CD4-positive, alpha-beta memory T cell (primary cell): ENCODE measurements around the gene MOV10L1. TPM values are rescaled to one million over a fixed set of nuclear protein-coding genes. Genes with fewer than 3 reads are reported as not detected.
A peak's percentile ranks its signal among the peaks of the same experiment; 100 is the strongest.
"Not testable (repeated sequence)": the region's sequence is repeated elsewhere in the genome, so short reads cannot be mapped to it uniquely, and the experiment has no call there.

Experiments used
- CTCF ChIA-PET: fragments of 350-600 bp; sonication (Branson Sonifier 250); formaldehyde crosslinking; loops from one replicate; lab custom pipeline; 2021; ENCODE audit warnings: inconsistent platforms; ENCODE audit not compliant: partially characterized antibody; lab: Charles Lee
- POLR2A ChIA-PET: fragments of 350-600 bp; sonication (Branson Sonifier 250); formaldehyde crosslinking; loops from one replicate; lab custom pipeline; 2021; ENCODE audit not compliant: partially characterized antibody; lab: Charles Lee
- DNase-seq, 5 donors: peaks; one replicate each; pipeline versions ENCODE4 v3.0.0 to v3.0.0-alpha.2; 2020 to 2022; ENCODE audit warnings: mixed read lengths in 1 of 5
- H3K27ac ChIP-seq: one replicate; pipeline ENCODE4 v1.7.0; 2013; ENCODE audit warnings: low read depth, low read length
- H3K27me3 ChIP-seq: 2 replicates; pipeline ENCODE4 v1.7.0; 2013; ENCODE audit warnings: mild to moderate bottlenecking, low read length, moderate library complexity; ENCODE audit not compliant: insufficient read depth
- H3K36me3 ChIP-seq: 2 replicates; pipeline ENCODE4 v1.7.0; 2013; ENCODE audit warnings: mild to moderate bottlenecking, low read length, moderate library complexity; ENCODE audit not compliant: insufficient read depth
- H3K4me1 ChIP-seq: 2 replicates; pipeline ENCODE4 v1.7.0; 2013; ENCODE audit warnings: mild to moderate bottlenecking, low read length, moderate library complexity; ENCODE audit not compliant: insufficient read depth
- H3K4me3 ChIP-seq, 2 donors: one replicate each; pipeline ENCODE4 v1.7.0; 2013; ENCODE audit warnings: low read length in 2 of 2, mild to moderate bottlenecking in 1 of 2
- H3K9me3 ChIP-seq, 2 donors: one replicate each; pipeline ENCODE4 v1.7.0; 2013; ENCODE audit warnings: low read length in 2 of 2, control low read depth in 1 of 2; ENCODE audit not compliant: control insufficient read depth in 1 of 2
- H3K27ac Mint-ChIP-seq, 7 donors: one replicate each; pipeline ENCODE4 v1.8.0; 2020 to 2021; ENCODE audit warnings: mixed read lengths in 7 of 7, mild to moderate bottlenecking in 6 of 7, inconsistent platforms in 3 of 7, moderate library complexity in 3 of 7
- H3K27me3 Mint-ChIP-seq, 2 donors: one replicate each; pipeline ENCODE4 v1.8.0; 2020 to 2021; ENCODE audit warnings: mixed read lengths in 2 of 2
- H3K36me3 Mint-ChIP-seq, 2 donors: one replicate each; pipeline ENCODE4 v1.8.0; 2020 to 2021; ENCODE audit warnings: mixed read lengths in 2 of 2, inconsistent platforms in 1 of 2, mild to moderate bottlenecking in 1 of 2
- H3K4me1 Mint-ChIP-seq, 4 donors: one replicate each; pipeline ENCODE4 v1.8.0; 2020 to 2021; ENCODE audit warnings: mixed read lengths in 4 of 4, mild to moderate bottlenecking in 1 of 4
- H3K4me3 Mint-ChIP-seq, 8 donors: one replicate each; pipeline ENCODE4 v1.8.0; 2020 to 2021; ENCODE audit warnings: mixed read lengths in 8 of 8, mild to moderate bottlenecking in 7 of 8, moderate library complexity in 6 of 8, inconsistent platforms in 3 of 8
- H3K9me3 Mint-ChIP-seq, 8 donors: one replicate each; pipeline ENCODE4 v1.8.0; 2020 to 2021; ENCODE audit warnings: mixed read lengths in 8 of 8, mild to moderate bottlenecking in 5 of 8, inconsistent platforms in 3 of 8, moderate library complexity in 1 of 8
- intact Hi-C: fragments of 100-400 bp; cut with micrococcal nuclease; formaldehyde crosslinking; loops from one replicate; pipeline ENCODE4 v1.15.1; 2023
- polyA plus RNA-seq, 2 donors: library from polyadenylated mRNA; unstranded; fragments of 300-500 nt; fragmentation: Illumina TruSeq; gene quantifications; one replicate each; pipeline ENCODE4 v1.2.3, GENCODE V29; 2021
- total RNA-seq, 2 experiments: library from RNA; stranded (reverse); gene quantifications; one replicate each; pipeline ENCODE4 v1.2.3, GENCODE V29; 2021

The MOV10L1 gene
- total and polyA plus RNA-seq, 4 experiments from 2014 or later, result not detected

DNA sequence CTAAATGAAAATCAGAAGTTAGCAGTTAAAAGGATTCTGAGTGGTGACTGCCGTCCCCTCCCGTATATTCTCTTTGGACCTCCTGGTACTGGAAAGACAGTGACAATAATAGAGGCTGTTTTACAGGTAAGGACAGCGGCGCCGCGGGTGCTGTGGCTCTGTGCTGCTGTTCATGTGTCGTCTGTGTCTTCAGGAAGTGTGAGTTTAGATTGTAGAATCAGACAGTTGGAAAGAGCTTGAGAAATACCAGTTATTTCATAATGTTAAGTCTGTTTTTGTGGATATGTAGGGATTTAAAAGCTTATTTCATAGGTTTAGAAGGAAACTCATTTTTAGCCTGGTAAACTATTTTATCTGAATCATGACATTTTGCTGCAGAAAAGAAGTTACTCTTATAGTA, 53.3 kb downstream of the MOV10L1 start:
- no peaks in the 10 kb centered on the region for H3K36me3 Mint-ChIP-seq
- peak overlapping the region in 1 of 7 donors; percentile 4 for H3K27ac Mint-ChIP-seq
- no peak overlapping the region for H3K4me3 Mint-ChIP-seq
- Histone ChIP-seq H3K27ac (no peak overlapping the region), H3K27me3 (no peaks in the 10 kb centered on the region), H3K4me1 (no peaks in the 10 kb centered on the region), H3K36me3 (no peaks in the 10 kb centered on the region), H3K4me3 (no peak overlapping the region), H3K9me3 (no peaks in the 10 kb centered on the region)
- no peak for DNase-seq
- POLR2A ChIA-PET, result no interaction called here
- H3K4me1 Mint-ChIP-seq, result peaks cover 0 to 4% (median 0%) of the 10 kb centered on the region in 4 donors
- no peaks in the 10 kb centered on the region for H3K9me3 Mint-ChIP-seq
- intact Hi-C loops, result no loop called here
- CTCF ChIA-PET, result interaction anchor here (1.6 kb wide), 1 partner anchor 98 kb away, joined by 3 read pairs; no protein-coding TSS in a partner anchor
- peaks cover 10 to 12% of the 10 kb centered on the region in 2 donors for H3K27me3 Mint-ChIP-seq

GRCh38 chr22:50144005-50144614, 54.3 kb downstream of the MOV10L1 start:
- intact Hi-C loops, result no loop called here
- Histone ChIP-seq H3K27ac (no peak overlapping the region), H3K4me1 (no peaks in the 10 kb centered on the region), H3K36me3 (no peaks in the 10 kb centered on the region), H3K4me3 (no peak overlapping the region), H3K27me3 (no peaks in the 10 kb centered on the region), H3K9me3 (no peaks in the 10 kb centered on the region)
- H3K27ac Mint-ChIP-seq, result no peak overlapping the region
- no peaks in the 10 kb centered on the region for H3K36me3 Mint-ChIP-seq
- no peak for DNase-seq
- peaks cover 8 to 11% of the 10 kb centered on the region in 2 donors for H3K27me3 Mint-ChIP-seq
- H3K4me3 Mint-ChIP-seq, result no peak overlapping the region
- ChIA-PET CTCF (no interaction called here), POLR2A (no interaction called here)
- peaks cover 0 to 4% (median 0%) of the 10 kb centered on the region in 4 donors for H3K4me1 Mint-ChIP-seq
- H3K9me3 Mint-ChIP-seq, result no peaks in the 10 kb centered on the region

- H3K27ac ChIP-seq, result no peak overlapping the region
- Mint-ChIP-seq H3K36me3 (no peaks in the 10 kb centered on the region), H3K27me3 (peaks cover 5 to 6% of the 10 kb centered on the region in 2 donors), H3K27ac (no peak overlapping the region), H3K4me3 (no peak overlapping the region), H3K4me1 (peaks cover 0 to 4% (median under 1%) of the 10 kb centered on the region in 4 donors), H3K9me3 (no peaks in the 10 kb centered on the region)
- ChIA-PET CTCF (interaction anchor here (1.0 kb wide), 1 partner anchor 65 kb away, joined by 3 read pairs; no protein-coding TSS in a partner anchor), POLR2A (no interaction called here)
- H3K9me3 ChIP-seq, result no peaks in the 10 kb centered on the region
- DNase-seq, result no peak
- H3K27me3 ChIP-seq, result no peaks in the 10 kb centered on the region
- H3K4me3 ChIP-seq, result no peak overlapping the region
- H3K4me1 ChIP-seq, result no peaks in the 10 kb centered on the region
- no peaks in the 10 kb centered on the region for H3K36me3 ChIP-seq
- intact Hi-C loops, result loop anchor here (5.0 kb wide), 1 partner anchor 196 kb away; the partner anchor contains the start of gene PPP6R2
Measured at GRCh38 chr22:50145721-50146438, 56.1 kb downstream of the MOV10L1 start.

DNA sequence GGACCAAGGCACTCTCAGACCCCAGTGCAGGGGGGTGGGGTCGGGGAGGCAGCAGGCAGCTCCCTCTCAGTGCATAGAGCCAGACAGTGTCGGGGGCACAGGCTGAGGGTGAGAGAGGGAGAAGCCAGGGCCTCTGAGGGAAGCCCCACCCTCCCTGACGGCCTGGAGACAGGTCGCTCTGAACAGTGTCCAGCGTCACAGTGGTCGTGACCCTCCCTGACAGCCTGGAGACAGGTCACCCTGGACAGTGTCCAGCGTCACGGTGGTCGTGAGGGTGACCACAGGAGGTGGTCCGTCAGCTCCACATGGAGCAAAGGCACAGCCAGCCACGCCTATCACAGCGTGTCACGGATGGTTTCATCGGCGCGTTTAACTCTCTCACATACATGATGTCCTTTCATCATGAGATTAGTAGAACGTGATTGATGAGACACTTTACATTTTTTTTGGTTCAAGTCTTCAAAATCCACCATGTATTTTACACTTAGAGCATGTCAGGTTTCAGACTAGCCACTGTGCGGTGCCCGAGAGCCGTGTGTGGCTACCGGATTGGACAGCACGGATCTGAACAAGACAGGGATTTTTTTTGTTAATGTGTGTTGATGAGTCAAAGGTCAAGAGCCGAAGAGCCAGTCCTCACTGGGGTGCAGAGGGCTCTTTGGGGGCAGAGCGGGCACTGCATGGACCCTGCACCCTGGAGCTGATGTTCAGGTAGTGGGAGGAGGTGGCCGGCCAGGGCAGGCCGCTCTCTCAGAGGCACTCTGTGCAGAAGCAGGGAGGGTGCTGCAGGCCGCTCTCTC, 56.8 kb downstream of the MOV10L1 start:
- no peak overlapping the region for H3K27ac ChIP-seq
- intact Hi-C loops, result loop anchor here (5.0 kb wide), 1 partner anchor 196 kb away; the partner anchor contains the start of gene PPP6R2
- no peak overlapping the region for H3K4me3 Mint-ChIP-seq
- H3K4me1 Mint-ChIP-seq, result peaks cover 0 to 4% (median under 1%) of the 10 kb centered on the region in 4 donors
- no peaks in the 10 kb centered on the region for H3K9me3 ChIP-seq
- H3K27me3 ChIP-seq, result no peaks in the 10 kb centered on the region
- no peak overlapping the region for H3K4me3 ChIP-seq
- ChIA-PET CTCF (interaction anchor here (1.0 kb wide), 1 partner anchor 65 kb away, joined by 3 read pairs; no protein-coding TSS in a partner anchor), POLR2A (no interaction called here)
- H3K36me3 ChIP-seq, result no peaks in the 10 kb centered on the region
- H3K36me3 Mint-ChIP-seq, result no peaks in the 10 kb centered on the region
- H3K4me1 ChIP-seq, result no peaks in the 10 kb centered on the region
- H3K9me3 Mint-ChIP-seq, result no peaks in the 10 kb centered on the region
- DNase-seq, result no peak
- peak overlapping the region in 1 of 7 donors; percentile 13 for H3K27ac Mint-ChIP-seq
- H3K27me3 Mint-ChIP-seq, result peaks cover 5 to 6% of the 10 kb centered on the region in 2 donors

DNA sequence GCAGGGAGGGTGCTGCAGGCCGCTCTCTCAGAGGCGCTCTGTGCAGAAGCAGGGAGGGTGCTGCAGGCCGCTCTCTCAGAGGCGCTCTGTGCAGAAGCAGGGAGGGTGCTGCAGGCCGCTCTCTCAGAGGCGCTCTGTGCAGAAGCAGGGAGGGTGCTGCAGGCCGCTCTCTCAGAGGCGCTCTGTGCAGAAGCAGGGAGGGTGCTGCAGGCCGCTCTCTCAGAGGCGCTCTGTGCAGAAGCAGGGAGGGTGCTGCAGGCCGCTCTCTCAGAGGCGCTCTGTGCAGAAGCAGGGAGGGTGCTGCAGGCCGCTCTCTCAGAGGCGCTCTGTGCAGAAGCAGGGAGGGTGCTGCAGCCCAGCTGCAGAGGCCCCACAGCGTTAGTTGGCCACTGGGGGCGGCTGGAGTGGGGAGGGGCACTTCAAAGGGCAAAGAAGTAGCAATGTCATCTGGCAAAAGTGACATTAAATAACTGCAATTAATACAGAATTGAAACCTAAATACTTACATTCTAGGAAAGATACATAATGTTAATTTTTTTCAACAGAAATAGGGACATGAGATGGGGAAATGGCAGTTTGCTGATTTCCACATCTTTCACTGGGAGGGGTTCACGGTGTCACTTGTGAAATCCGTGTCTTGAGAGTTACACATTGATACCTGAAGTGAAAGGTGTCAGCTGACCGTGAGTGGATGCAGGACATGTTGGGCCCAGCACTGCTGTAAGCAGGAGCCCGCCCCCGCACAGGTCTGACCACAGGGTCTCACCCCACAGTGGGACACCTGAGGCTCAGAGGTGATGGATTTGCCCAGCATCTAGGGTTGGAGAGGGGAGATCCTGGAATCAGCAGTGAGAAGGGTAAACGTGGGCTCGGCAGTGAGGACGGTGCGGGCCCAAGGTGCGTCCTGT, 57.7 kb downstream of the MOV10L1 start:
- not testable (repeated sequence) for H3K27ac Mint-ChIP-seq, H3K27me3 Mint-ChIP-seq

GRCh38 chr22:50148166-50148500, 58.3 kb downstream of the MOV10L1 start:
- Mint-ChIP-seq H3K36me3 (no peaks in the 10 kb centered on the region), H3K4me1 (peaks cover 0 to 4% (median under 1%) of the 10 kb centered on the region in 4 donors), H3K27ac (no peak overlapping the region), H3K27me3 (peaks cover 0 to 3% of the 10 kb centered on the region in 2 donors), H3K9me3 (no peaks in the 10 kb centered on the region), H3K4me3 (no peak overlapping the region)
- no peaks in the 10 kb centered on the region for H3K36me3 ChIP-seq
- no peaks in the 10 kb centered on the region for H3K4me1 ChIP-seq
- DNase-seq, result no peak
- ChIA-PET CTCF (interaction anchor here (1.0 to 4.0 kb wide), 8 partner anchors 40 to 91 kb away, joined by 3 to 30 read pairs (median 8); no protein-coding TSS in a partner anchor), POLR2A (no interaction called here)
- intact Hi-C loops, result loop anchor here (5.0 kb wide), 1 partner anchor 194 kb away; the partner anchor contains the start of gene PPP6R2
- no peaks in the 10 kb centered on the region for H3K9me3 ChIP-seq
- no peaks in the 10 kb centered on the region for H3K27me3 ChIP-seq
- no peak overlapping the region for H3K27ac ChIP-seq
- H3K4me3 ChIP-seq, result no peak overlapping the region

More for the DNA sequence above, 57.7 kb downstream of the MOV10L1 start:
- H3K9me3 Mint-ChIP-seq, H3K4me3 ChIP-seq, H3K4me1 ChIP-seq, DNase-seq, H3K36me3 Mint-ChIP-seq, H3K4me3 Mint-ChIP-seq, POLR2A ChIA-PET, H3K4me1 Mint-ChIP-seq, H3K36me3 ChIP-seq, H3K27me3 ChIP-seq, H3K27ac ChIP-seq, H3K9me3 ChIP-seq: not testable (repeated sequence)
- intact Hi-C loops, result loop anchor here (5.0 kb wide), 1 partner anchor 195 kb away; the partner anchor contains the start of gene PPP6R2
- CTCF ChIA-PET, result interaction anchor here (1.2 to 4.0 kb wide), 7 partner anchors 39 to 92 kb away, joined by 3 to 30 read pairs (median 9); no protein-coding TSS in a partner anchor
